Measurements from ENCODE around the gene MAPRE3.
A peak's percentile ranks its signal among the peaks of the same experiment; 100 is the strongest.
"Not testable (repeated sequence)": the region's sequence is repeated elsewhere in the genome, so short reads cannot be mapped to it uniquely, and the experiment has no call there.

MAPRE3 gene

GRCh38 chr2:26970244-26970927, at the start of gene MAPRE3:
MAPRE3 (plus strand) TSS chr2:26970637; CDS start chr2:27022219, 51,582 bp downstream.
- peak; percentile 75 for DNase-seq

- no peak for DNase-seq
Observed at GRCh38 chr2:26921323-26921722, 49.1 kb upstream of the MAPRE3 start.

- DNase-seq = peak; percentile 53
Observed at GRCh38 chr2:26922405-26923188, 47.8 kb upstream of the MAPRE3 start.

- DNase-seq = not testable (repeated sequence)
Observed at GRCh38 chr2:26923189-26923466, 47.3 kb upstream of the MAPRE3 start.

- DNase-seq = no peak
Observed at GRCh38 chr2:26924731-26925099, 45.7 kb upstream of the MAPRE3 start.

DNA sequence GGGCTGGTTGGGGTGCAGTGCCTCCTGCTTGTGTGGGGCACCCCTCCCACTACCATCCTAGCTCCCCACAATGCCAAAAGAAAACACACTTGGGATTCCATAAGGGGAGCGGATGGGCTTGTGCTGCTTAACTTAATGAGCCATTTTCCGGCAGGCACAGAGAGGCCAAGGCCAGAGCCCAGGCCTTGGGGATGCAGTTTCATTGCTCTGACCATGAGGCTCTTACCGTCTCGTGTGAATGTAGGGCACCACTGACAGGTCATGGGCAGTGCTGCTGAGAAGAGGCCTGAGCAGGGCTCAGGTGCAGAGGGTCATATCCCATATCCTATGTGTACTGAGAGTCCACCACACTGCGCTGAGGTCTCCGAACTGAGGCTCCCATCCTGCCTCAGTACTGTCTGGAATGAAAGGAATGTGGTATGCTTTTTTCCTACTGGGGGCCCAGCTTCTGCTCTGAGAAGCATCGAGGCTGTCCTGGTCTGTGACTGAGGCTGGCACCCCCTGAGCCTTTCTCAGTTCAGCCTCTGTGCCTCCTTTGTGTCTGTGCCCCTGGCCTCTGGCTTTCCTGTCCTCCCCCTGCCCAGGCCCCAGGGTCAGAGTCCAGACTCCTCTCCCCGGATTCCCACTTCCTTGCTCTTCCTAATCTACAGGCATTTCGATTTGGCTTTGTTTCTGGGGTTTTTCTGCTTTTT, 45.2 kb upstream of the MAPRE3 start:
- DNase-seq = no peak

DNA sequence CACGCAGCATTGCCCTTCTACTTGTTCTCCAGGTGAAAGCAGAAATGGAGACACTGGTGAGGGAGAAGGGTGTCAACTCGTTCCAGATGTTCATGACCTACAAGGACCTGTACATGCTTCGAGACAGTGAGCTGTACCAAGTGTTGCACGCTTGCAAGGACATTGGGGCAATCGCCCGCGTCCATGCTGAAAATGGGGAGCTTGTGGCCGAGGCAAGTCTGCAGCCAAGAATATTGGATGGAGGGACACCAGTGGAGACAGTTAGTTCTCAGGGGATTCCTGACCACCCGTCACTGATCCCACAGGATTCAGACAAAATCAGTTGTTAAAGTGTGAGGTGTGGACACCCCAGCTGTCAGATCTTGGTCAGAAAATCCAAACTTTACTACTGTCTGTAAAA, 43.2 kb upstream of the MAPRE3 start:
- no peak for DNase-seq

GRCh38 chr2:26932974-26933373, 37.5 kb upstream of the MAPRE3 start:
- no peak for DNase-seq

GRCh38 chr2:26933431-26934334, 36.8 kb upstream of the MAPRE3 start:
- DNase-seq = no peak

- DNase-seq = no peak
Observed at GRCh38 chr2:26934335-26934724, 36.1 kb upstream of the MAPRE3 start.

DNA sequence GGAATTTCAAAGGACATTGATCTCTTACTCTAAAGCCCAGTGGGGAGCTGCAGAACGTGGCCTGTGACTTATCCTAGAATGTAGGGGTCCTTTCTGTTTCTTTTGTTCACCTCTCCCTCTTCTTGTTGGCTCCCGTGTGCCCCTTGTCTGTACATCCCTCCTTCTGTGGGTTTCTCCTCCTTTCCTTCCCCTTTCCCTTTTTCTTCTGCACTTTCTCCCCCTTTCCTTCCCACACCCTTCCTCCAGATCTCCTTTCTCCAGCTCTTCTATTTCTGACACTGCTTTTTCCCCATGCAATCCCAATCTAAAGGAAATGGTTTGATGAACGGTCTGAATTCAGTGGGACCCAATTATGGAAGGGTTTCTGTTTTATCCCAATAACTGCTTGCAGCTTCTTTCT, 35.5 kb upstream of the MAPRE3 start:
- DNase-seq = no peak

DNA sequence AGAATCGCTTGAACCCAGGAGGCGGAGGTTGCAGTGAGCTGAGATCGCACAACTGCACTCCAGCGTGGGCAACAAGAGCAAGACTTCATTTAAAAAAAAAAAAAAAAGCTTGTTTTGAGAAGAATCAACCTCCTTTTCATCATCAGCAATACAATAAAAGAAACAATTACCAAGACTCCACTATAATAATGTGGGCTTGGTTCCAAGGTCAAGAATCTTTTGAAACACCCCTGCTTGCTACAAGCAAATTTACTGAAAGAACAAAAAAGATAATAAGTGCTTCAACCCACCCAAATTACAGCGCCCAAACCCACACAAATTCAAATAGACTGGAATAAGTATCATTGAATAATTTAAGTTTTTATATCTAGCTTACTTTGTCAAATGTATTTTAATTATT, 33.6 kb upstream of the MAPRE3 start:
- no peak for DNase-seq

GRCh38 chr2:26938399-26939118, 31.9 kb upstream of the MAPRE3 start:
- no peak for DNase-seq

- DNase-seq = no peak
Observed at GRCh38 chr2:26940001-26940400, 30.4 kb upstream of the MAPRE3 start.

GRCh38 chr2:26941486-26941885, 29.0 kb upstream of the MAPRE3 start:
- no peak for DNase-seq

DNA sequence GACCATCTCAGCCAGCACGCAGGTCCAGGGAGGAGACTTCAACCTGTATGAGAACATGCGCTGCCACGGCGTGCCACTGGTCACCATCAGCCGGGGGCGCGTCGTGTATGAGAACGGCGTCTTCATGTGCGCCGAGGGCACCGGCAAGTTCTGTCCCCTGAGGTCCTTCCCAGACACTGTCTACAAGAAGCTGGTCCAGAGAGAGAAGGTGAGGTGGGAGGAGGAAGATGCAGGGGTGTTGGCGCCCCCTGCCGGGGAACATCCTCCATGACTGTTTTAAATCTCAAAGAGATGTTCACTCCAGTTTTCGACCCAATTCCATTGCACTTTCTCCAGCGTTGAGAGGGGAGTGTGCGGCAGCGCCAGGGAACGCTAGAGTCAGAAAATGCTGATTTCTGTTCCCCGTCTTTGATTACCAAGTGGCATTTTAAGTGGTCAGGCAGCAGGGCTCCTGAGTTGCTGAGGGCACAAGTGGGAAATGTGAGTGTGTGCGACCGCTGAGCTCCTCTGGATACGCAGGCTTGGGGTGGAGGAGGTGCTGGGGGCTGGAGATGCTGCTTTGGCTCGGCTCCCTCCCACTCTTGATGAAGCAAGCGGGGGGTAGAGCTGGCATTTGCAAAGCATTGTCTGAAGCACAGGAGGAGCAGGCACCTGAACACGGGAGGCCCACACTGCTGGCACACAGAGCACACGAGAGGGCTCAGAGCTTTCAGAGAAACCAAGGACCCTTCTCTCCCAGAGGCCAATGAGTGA, 27.7 kb upstream of the MAPRE3 start:
- DNase-seq = peak; percentile 66

GRCh38 chr2:26945991-26946750, 24.3 kb upstream of the MAPRE3 start:
- no peak for DNase-seq

GRCh38 chr2:26946841-26947784, 23.3 kb upstream of the MAPRE3 start:
- DNase-seq = no peak

DNA sequence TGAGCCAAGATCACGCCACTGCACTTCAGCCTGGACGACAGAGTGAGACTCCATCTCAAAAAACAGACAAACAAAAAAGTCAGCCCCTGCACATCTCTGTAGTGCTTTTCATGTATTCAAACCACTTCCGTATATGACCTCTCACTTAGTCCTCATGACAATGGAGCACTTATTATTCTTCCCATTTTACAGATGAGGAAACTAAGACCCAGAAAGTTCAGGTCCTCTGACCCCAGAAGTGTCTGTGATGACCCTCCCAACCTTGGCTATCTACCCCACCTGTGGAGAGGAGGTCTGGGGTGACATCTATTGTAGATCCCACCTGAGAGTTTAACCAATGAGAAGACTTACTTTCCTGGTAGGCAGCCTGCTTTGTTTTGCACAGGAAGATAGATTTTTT, 21.6 kb upstream of the MAPRE3 start:
- DNase-seq = no peak

- DNase-seq = no peak
Observed at GRCh38 chr2:26950246-26950645, 20.2 kb upstream of the MAPRE3 start.
